Hair follicular keratinocyte (primary cell): ENCODE measurements around the gene ANAPC5. TPM values are rescaled to one million over a fixed set of nuclear protein-coding genes. Genes with fewer than 3 reads are reported as not detected.

ENCODE experiments used
- total RNA-seq: library from RNA; depleted of rRNA; stranded (reverse); fragments of >200 nt; gene quantifications from 2 replicates; pipeline ENCODE4 v1.2.3, GENCODE V29; 2015

Gene ANAPC5
- total RNA-seq: 73.7 and 101 TPM in 2 replicates

GRCh38 chr12:121351820-121352681 lies at the start of gene ANAPC5:
Gene ANAPC5 (minus strand): TSS chr12:121352411. CDS start chr12:121352340, 71 bp downstream.

GRCh38 chr12:121399391-121400331 lies 47.5 kb upstream of the ANAPC5 start, which contains the start of gene RNF34:
Gene RNF34 (plus strand): TSS chr12:121400118. CDS start chr12:121400213, 95 bp downstream.

GRCh38 chr12:121296618-121297434 lies 55.4 kb downstream of the ANAPC5 start, which contains the start of gene CAMKK2:
Gene CAMKK2 (minus strand): TSS chr12:121296709. CDS start chr12:121274526, 22,183 bp downstream.

Other genes with a start within 250 kb of the ANAPC5 start
- 0.16 and 0.34 TPM in 2 replicates for gene P2RX7, start 219.5 kb downstream of the ANAPC5 start, total RNA-seq
- 13.7 and 16.5 TPM in 2 replicates for gene P2RX4, start 142.3 kb downstream of the ANAPC5 start, total RNA-seq
- 24.3 and 26.3 TPM in 2 replicates for gene CAMKK2, start 55.7 kb downstream of the ANAPC5 start, total RNA-seq
- gene RNF34, start 47.7 kb upstream of the ANAPC5 start, total RNA-seq: 30.3 and 30.9 TPM in 2 replicates
- gene KDM2B, start 228.6 kb upstream of the ANAPC5 start, total RNA-seq: 22.9 and 23.9 TPM in 2 replicates